SK-N-SH treated with all-trans-retinoic acid at 6 μM for 48 hours (cell line): ENCODE data around the gene MRPS21.

Experiments used
- ARNTL ChIP-seq: fragments of 450-650 bp; formaldehyde crosslinking; IDR thresholded peaks from 2 replicates; pipeline ENCODE4 v1.5.0; 2020; ENCODE audit warnings: low read depth, mild to moderate bottlenecking, moderate library complexity, borderline replicate concordance
- ESRRG ChIP-seq: fragments of 250-450 bp; sonication (Bioruptor Pico); IDR thresholded peaks from 2 replicates; pipeline ENCODE4 v1.6.1; 2021; ENCODE audit warnings: mild to moderate bottlenecking
- PATZ1 ChIP-seq: fragments of 250-450 bp; sonication (Bioruptor Pico); IDR thresholded peaks from 2 replicates; pipeline ENCODE4 v1.8.0; 2020; ENCODE audit warnings: mild to moderate bottlenecking, moderate library complexity, borderline replicate concordance

GRCh38 chr1:150295476-150295875 is 1.8 kb downstream of the MRPS21 start:
- TF ChIP-seq ARNTL (CRISPR knock-in tag) (no peak), ESRRG (CRISPR knock-in tag) (no peak), PATZ1 (CRISPR knock-in tag) (no peak)
